Adipocyte (in vitro differentiated cells): ENCODE measurements around the gene EBF4.
"Not testable (repeated sequence)": the region's sequence is repeated elsewhere in the genome, so short reads cannot be mapped to it uniquely, and the experiment has no call there.

Experiments used
- DNase-seq: peaks from one replicate; pipeline ENCODE4 v3.0.0-alpha.2; 2015; ENCODE audit warnings: low read depth
- H3K27me3 ChIP-seq: replicated peaks from 2 replicates; pipeline ENCODE4 v1.7.0; 2013; ENCODE audit warnings: mild to moderate bottlenecking, low read length, moderate library complexity; ENCODE audit not compliant: control insufficient read depth, insufficient read depth
- H3K36me3 ChIP-seq: 2 replicates; pipeline ENCODE4 v1.7.0; 2013; ENCODE audit warnings: low read length, mild to moderate bottlenecking, moderate library complexity; ENCODE audit not compliant: control insufficient read depth, insufficient read depth, severe bottlenecking
- H3K4me1 ChIP-seq: 2 replicates; pipeline ENCODE4 v1.7.0; 2013; ENCODE audit warnings: mild to moderate bottlenecking, low read length, moderate library complexity; ENCODE audit not compliant: control insufficient read depth, insufficient read depth
- H3K4me3 ChIP-seq: 2 replicates; pipeline ENCODE4 v1.7.0; 2013; ENCODE audit warnings: mild to moderate bottlenecking, low read length, moderate library complexity
- H3K9ac ChIP-seq: 2 replicates; pipeline ENCODE4 v1.7.0; 2013; ENCODE audit warnings: mild to moderate bottlenecking, low read length, moderate library complexity
- H3K9me3 ChIP-seq: 2 replicates; pipeline ENCODE4 v1.7.0; 2013; ENCODE audit warnings: mild to moderate bottlenecking, low read length, moderate library complexity; ENCODE audit not compliant: control insufficient read depth

EBF4 gene

DNA sequence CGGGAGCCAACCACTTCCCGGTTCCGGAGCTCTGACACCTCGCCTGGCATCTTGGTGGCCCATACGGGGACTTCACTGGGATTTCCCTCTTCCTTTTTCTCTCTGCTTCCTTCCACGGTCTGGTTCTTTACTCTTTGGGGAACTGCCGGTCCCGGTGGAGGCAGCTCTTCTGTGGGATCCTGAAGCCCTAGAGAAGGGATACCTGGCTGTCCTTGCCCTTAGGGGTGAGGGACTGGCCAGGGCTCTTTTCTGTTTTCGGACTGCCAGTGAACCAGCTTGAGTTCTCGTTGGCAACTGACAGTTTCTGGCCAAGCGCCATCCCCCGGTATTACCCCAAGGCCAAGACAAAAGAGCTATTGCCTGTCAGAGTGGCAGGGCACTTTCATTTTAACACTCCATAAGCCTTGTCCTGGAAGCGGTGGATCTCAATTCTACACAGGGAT lies 108.7 kb downstream of the EBF4 start:
- no peaks in the 10 kb centered on the region for H3K36me3 ChIP-seq
- peaks cover 27% of the 10 kb centered on the region for H3K4me1 ChIP-seq
- DNase-seq: no peak
- H3K27me3 ChIP-seq: peaks cover 34% of the 10 kb centered on the region
- H3K9me3 ChIP-seq: no peaks in the 10 kb centered on the region
- no peak overlapping the region for H3K9ac ChIP-seq
- no peak overlapping the region for H3K4me3 ChIP-seq

DNA sequence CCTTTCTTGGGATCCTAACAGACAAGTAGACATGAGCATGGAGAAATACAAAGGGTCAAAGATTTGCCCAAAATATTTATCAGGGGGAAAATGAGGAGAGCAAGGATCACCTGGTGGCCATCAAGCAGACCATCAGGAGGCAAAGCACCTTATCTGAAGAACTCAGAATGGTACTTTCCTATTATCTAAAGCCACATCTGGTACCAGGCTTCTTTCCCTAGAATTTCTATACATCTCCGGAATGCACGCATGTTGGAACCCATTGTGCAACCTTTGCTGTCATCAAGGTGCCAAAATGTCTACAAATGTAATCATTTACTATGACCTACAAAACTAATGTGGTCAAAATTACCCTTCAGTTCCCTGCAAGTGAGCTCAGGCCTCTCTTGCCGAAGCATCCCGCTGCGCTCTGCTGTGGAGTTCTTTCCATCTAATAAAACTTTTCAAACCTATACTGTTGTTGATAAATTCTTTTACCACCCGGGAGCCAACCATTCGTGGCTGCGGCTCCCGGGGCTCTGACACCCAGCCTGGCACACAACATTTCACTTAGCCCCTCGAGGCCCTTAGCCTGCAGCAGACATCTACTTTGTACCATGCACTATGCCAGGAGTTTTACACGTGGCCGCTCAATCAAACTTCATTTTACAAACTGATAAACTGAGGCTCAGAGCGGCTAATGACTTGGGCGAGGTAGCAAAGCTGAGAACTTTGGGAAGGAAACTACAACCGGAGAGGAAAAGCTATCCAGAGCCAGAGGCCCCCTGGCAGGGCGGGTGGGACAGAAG lies 111.7 kb downstream of the EBF4 start:
- H3K9me3 ChIP-seq: no peaks in the 10 kb centered on the region
- no peak for DNase-seq
- H3K27me3 ChIP-seq: peaks cover 47% of the 10 kb centered on the region
- no peak overlapping the region for H3K4me3 ChIP-seq
- no peak overlapping the region for H3K9ac ChIP-seq
- no peaks in the 10 kb centered on the region for H3K36me3 ChIP-seq
- peaks cover 20% of the 10 kb centered on the region for H3K4me1 ChIP-seq

DNA sequence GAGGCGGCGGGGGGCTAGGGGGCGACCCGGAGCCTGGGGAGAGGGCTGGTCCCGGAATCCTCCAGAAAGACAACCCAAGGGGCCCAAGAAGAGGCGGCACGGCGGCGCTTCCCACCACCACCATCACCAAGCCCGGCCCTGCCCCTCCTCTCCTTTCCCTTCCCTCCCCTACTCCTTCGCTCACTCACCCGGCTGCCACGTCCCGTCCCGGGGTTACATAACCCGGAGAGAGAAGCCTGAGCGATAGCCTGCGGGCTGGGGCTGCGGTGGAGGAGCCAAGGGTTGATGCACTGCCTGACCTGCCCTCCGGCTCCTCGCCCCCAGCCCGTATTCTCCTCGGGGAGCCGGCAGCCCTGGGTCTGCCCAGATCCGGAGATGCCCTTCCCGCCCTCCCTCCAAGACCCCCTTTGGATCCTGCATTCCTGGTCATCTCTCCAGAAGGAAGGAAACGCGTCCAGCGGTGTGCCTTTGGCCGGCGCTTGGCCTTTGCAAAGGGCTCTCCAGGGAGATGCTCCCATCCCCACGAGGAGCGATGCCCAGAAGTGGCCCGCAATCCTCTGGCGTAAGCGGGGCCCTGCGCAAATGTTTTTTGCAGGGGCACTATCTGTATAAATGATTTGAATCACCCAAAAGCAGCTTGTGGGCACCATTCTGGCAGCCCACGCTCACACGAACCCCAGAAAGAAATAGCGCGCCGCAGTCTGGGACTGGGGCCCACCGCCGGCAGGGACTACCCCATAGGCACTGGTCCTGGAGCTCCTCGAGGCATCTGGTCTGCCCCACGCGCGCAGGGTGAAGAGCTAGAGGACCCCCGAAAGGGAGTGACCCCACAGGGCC lies 112.5 kb downstream of the EBF4 start:
- Histone ChIP-seq H3K4me1 (peaks cover 15% of the 10 kb centered on the region), H3K4me3 (no peak overlapping the region), H3K36me3 (no peaks in the 10 kb centered on the region), H3K27me3 (peaks cover 47% of the 10 kb centered on the region), H3K9ac (no peak overlapping the region), H3K9me3 (no peaks in the 10 kb centered on the region)
- DNase-seq: peak; percentile 22

DNA sequence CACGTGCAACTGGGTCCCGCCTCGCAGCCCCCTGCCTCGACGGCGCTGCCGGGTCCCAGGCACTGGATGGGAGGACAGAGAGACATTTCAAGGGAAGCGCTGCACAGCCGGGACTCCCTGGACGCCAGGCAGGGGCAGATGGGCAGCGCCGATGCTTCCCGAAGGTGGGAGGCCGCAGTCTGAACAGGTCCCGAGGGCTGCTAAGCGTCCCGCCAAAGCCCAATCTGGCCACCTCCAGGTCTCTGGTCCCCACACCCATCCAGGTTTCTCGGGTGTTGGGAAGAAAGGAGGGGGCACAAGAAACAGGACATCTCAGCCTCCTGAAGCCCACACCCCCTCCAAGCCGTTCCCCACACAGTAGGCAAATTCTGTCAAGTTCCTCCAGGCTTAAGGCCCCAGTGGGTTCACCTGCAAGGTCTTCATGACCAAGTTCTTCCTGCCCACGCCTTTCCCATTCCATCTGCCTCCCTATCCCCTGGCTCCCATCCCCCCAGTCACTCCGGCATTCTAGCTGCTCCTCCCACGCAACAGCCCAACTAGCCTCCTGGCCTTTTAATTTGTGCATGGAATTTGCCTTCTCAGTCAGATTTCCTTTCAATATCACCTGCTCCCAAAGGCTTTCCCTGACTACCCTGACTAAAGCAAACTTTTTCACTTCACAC lies 113.2 kb downstream of the EBF4 start:
- H3K27me3 ChIP-seq: peaks cover 45% of the 10 kb centered on the region
- H3K9me3 ChIP-seq: no peaks in the 10 kb centered on the region
- H3K4me3 ChIP-seq: no peak overlapping the region
- H3K36me3 ChIP-seq: no peaks in the 10 kb centered on the region
- H3K4me1 ChIP-seq: peaks cover 11% of the 10 kb centered on the region
- no peak overlapping the region for H3K9ac ChIP-seq
- no peak for DNase-seq

DNA sequence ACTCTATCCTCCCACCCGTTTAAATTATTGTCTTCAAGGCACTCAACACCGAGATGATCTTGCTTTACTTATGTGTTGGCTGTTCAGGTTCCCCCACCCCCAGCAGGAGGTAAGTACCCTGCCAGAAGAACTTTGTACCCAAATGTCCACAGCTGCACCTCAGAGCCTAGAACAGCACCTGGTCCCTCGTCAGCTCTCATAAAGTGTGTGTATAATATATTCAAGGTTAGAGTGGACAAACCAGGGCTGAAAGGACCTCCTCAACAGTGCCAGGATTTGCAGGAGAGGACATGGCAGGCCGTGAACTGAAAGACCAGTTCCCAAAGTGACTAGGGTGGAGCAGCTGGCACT lies 113.7 kb downstream of the EBF4 start:
- peaks cover 7% of the 10 kb centered on the region for H3K4me1 ChIP-seq

DNA sequence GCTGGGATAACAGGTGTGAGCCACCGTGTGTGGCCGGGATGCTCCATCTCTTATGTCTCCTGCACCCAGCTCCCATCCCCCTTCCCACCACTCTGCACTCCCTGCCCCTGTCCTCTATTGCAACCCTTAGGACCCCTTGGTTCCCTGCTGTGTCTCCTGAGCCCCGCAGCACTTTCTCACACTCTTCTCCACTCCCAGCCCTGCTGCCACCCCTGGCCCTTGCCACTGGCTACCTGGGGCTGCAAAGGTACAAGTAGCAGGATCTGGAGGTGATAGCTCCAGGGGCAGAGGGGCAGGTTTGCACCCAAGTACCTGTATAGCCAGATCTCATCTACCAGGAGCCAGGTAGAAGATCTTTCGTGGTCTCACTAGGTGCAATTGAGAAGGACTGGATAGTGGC lies 114.4 kb downstream of the EBF4 start:
- H3K4me3 ChIP-seq: no peak overlapping the region
- H3K27me3 ChIP-seq: peaks cover 38% of the 10 kb centered on the region
- no peak for DNase-seq

More for the DNA sequence above, 113.7 kb downstream of the EBF4 start:
- Histone ChIP-seq H3K9ac (no peak overlapping the region), H3K36me3 (no peaks in the 10 kb centered on the region), H3K9me3 (peaks cover 1% of the 10 kb centered on the region), H3K4me3 (no peak overlapping the region), H3K27me3 (peaks cover 39% of the 10 kb centered on the region)
- DNase-seq: no peak

DNA sequence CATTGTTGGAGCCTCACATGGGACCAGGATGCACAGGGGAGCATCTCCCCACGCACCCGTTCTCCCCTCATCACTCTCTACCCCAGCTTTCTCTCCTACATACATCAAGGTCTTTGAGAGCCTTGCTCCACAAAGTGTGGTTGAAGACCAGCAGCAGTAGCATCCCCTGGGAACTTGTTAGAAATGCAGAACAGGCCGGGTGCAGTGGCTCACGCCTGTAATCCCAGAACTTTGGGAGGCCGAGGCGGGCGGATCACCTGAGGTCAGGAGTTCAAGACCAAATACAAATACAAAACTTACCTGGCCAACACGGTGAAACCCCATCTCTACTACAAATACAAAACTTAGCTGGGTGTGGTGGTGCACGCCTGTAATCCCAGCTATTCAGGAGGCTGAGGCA lies 115.3 kb downstream of the EBF4 start:
- H3K36me3 ChIP-seq: not testable (repeated sequence)
- H3K27me3 ChIP-seq: peaks cover 35% of the 10 kb centered on the region

More for the DNA sequence above, 114.4 kb downstream of the EBF4 start:
- Histone ChIP-seq H3K36me3 (no peaks in the 10 kb centered on the region), H3K4me1 (peaks cover 7% of the 10 kb centered on the region), H3K9ac (no peak overlapping the region), H3K9me3 (peaks cover 8% of the 10 kb centered on the region)

DNA sequence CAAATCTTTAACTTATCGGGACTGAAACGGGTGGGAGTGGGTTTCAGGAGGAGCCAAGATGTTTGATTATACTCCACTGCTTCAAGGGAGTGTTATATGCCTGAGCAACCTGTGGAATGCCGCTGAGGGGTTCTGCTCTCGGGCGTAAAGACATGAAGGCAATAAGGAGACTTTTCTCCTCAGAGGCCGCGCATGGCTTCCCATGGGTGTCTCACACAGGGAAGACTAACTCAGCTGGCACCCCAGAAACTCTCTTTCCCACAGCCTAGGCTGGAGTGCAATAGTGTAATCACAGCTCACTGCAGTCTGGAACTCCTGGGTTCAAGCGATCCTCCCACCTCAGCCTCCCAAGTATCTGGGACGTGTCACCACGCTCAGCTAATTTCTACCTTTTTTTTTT lies 117.1 kb downstream of the EBF4 start:
- H3K9ac ChIP-seq: no peak overlapping the region
- peaks cover 18% of the 10 kb centered on the region for H3K4me1 ChIP-seq
- H3K36me3 ChIP-seq: no peaks in the 10 kb centered on the region
- H3K9me3 ChIP-seq: peaks cover 14% of the 10 kb centered on the region
- no peak for DNase-seq
- peaks cover 29% of the 10 kb centered on the region for H3K27me3 ChIP-seq
- no peak overlapping the region for H3K4me3 ChIP-seq

More for the DNA sequence above, 115.3 kb downstream of the EBF4 start:
- not testable (repeated sequence) for H3K4me1 ChIP-seq, H3K4me3 ChIP-seq, DNase-seq, H3K9ac ChIP-seq
- peaks cover 14% of the 10 kb centered on the region for H3K9me3 ChIP-seq
